Gastrocnemius medialis (tissue), 4 donors: ENCODE measurements around the gene GNB3.

ENCODE experiments used
- POLR2A ChIP-seq, 2 donors: fragments of 450-650 bp; IDR thresholded peaks; one replicate each; pipeline ENCODE4 v1.6.1; 2017; ENCODE audit warnings: antibody characterized with exemption in 2 of 2, mild to moderate bottlenecking in 2 of 2, moderate library complexity in 2 of 2
- TF ChIP-seq, protein P1 (sequence below), 5 experiments: fragments of 450-650 bp in 3 of 5; fragments of 200-600 bp in 2 of 5; sonication (generic) in 2 of 5; IDR thresholded peaks in 4 of 5; conservative IDR thresholded peaks in 1 of 5; 1 replicate in 4 of 5; 2 replicates in 1 of 5; pipeline ENCODE4 v1.5.1; 2016 to 2019; ENCODE audit warnings: antibody characterized with exemption in 5 of 5, mild to moderate bottlenecking in 3 of 5, moderate library complexity in 3 of 5

- TF ChIP-seq, protein P1, sequence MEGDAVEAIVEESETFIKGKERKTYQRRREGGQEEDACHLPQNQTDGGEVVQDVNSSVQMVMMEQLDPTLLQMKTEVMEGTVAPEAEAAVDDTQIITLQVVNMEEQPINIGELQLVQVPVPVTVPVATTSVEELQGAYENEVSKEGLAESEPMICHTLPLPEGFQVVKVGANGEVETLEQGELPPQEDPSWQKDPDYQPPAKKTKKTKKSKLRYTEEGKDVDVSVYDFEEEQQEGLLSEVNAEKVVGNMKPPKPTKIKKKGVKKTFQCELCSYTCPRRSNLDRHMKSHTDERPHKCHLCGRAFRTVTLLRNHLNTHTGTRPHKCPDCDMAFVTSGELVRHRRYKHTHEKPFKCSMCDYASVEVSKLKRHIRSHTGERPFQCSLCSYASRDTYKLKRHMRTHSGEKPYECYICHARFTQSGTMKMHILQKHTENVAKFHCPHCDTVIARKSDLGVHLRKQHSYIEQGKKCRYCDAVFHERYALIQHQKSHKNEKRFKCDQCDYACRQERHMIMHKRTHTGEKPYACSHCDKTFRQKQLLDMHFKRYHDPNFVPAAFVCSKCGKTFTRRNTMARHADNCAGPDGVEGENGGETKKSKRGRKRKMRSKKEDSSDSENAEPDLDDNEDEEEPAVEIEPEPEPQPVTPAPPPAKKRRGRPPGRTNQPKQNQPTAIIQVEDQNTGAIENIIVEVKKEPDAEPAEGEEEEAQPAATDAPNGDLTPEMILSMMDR (IDR thresholded peaks at IDR 0.05 in 4 of 5, conservative IDR thresholded peaks at IDR 0.05 in 1 of 5) = no peak
- TF ChIP-seq POLR2A (IDR thresholded peaks at IDR 0.05) = no peak
Observed at GRCh38 chr12:6840330-6840729, 395 bp upstream of the GNB3 start.
